Smooth muscle cell (in vitro differentiated cells): Measurements from ENCODE around the gene MCMBP. TPM values are rescaled to one million over a fixed set of nuclear protein-coding genes. Genes with fewer than 3 reads are reported as not detected.
"Not testable (repeated sequence)": the region's sequence is repeated elsewhere in the genome, so short reads cannot be mapped to it uniquely, and the experiment has no call there.

Experiments
- DNase-seq: peaks from one replicate; lab custom pipeline; 2025; ENCODE audit not compliant: unreplicated experiment; lab: John Stamatoyannopoulos, UW
- H2AFZ ChIP-seq: fragments of 200-600 bp; sonication (generic); 2 replicates; pipeline ENCODE4 v1.6.0; 2016; ENCODE audit warnings: antibody characterized with exemption, low read depth, mild to moderate bottlenecking
- H3F3A ChIP-seq: fragments of 200-600 bp; sonication (generic); 2 replicates; pipeline ENCODE4 v1.6.0; 2017; ENCODE audit warnings: antibody characterized with exemption, low read depth
- H3K27ac ChIP-seq: fragments of 200-600 bp; sonication (generic); 2 replicates; pipeline ENCODE4 v1.5.1; 2016; ENCODE audit warnings: low read depth, mild to moderate bottlenecking
- H3K27me3 ChIP-seq: fragments of 200-600 bp; sonication (generic); 2 replicates; pipeline ENCODE4 v1.6.1; 2016; ENCODE audit warnings: low read depth, mild to moderate bottlenecking
- H3K36me3 ChIP-seq: fragments of 200-600 bp; sonication (generic); 2 replicates; pipeline ENCODE4 v1.5.1; 2016; ENCODE audit warnings: low read depth
- H3K4me1 ChIP-seq: fragments of 200-600 bp; sonication (generic); 2 replicates; pipeline ENCODE4 v1.5.1; 2016; ENCODE audit warnings: low read depth
- H3K4me2 ChIP-seq: fragments of 200-600 bp; sonication (generic); 2 replicates; pipeline ENCODE4 v1.6.0; 2016; ENCODE audit warnings: mild to moderate bottlenecking
- H3K4me3 ChIP-seq: fragments of 200-600 bp; sonication (generic); 2 replicates; pipeline ENCODE4 v1.5.1; 2016; ENCODE audit warnings: mild to moderate bottlenecking
- H3K79me2 ChIP-seq: fragments of 200-600 bp; sonication (generic); 2 replicates; pipeline ENCODE4 v1.6.0; 2016; ENCODE audit warnings: low read depth, mild to moderate bottlenecking
- H3K9ac ChIP-seq: fragments of 200-600 bp; sonication (generic); 2 replicates; pipeline ENCODE4 v1.6.0; 2016; ENCODE audit warnings: low read depth
- H3K9me3 ChIP-seq: fragments of 200-600 bp; sonication (generic); replicated peaks from 2 replicates; pipeline ENCODE4 v1.5.1; 2016; ENCODE audit warnings: low read depth
- H4K20me1 ChIP-seq: fragments of 200-600 bp; sonication (generic); 2 replicates; pipeline ENCODE4 v1.6.0; 2016; ENCODE audit warnings: low read depth
- CTCF ChIP-seq: fragments of 200-600 bp; sonication (generic); IDR thresholded peaks from 2 replicates; pipeline ENCODE4 v1.5.1; 2017; ENCODE audit warnings: borderline replicate concordance, mild to moderate bottlenecking, antibody characterized with exemption; ENCODE audit not compliant: insufficient read depth, poor library complexity, severe bottlenecking
- WGBS: methylation state at CpG from one replicate; pipeline ENCODE4 v1.1.7; 2016; ENCODE audit warnings: low lambda C conversion rate; 5-methylcytosine and 5-hydroxymethylcytosine counted together
- polyA plus RNA-seq: library from polyadenylated mRNA; unstranded; fragments of >200 nt; fragmentation: Nextera tagmentation; extraction: Ambion mirVana; gene quantifications from 2 replicates; pipeline ENCODE4 v1.2.1, GENCODE V29; 2016
- total RNA-seq: library from RNA; depleted of rRNA; stranded (reverse); fragments of >200 nt; gene quantifications from 2 replicates; pipeline ENCODE4 v1.2.3, GENCODE V29; 2014

MCMBP gene
- total and polyA plus RNA-seq, 2 experiments from 2014 or later = 42.5 to 57.4 TPM

DNA sequence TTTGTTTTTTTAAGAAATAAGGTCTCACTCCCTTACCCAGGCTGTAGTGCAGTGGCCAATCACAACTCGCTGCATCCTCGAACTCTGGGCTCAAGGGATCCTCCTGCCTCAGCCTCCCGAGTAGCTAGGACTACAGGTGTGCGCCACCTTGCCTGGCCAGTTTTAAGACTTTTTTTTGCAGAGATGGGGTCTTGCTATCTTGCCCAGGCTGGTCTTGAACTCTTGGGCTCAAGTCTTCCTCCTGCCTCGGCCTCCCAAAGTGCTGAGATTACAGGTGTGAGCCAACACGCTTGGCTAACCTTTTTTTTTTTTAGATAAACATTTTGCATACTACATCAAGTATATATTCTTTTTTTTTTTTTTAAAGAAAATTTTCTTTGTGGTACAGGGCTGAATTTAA, 38.0 kb upstream of the MCMBP start:
- Histone ChIP-seq H3K79me2 (peaks cover 3% of the 10 kb centered on the region), H3K4me1 (no peaks in the 10 kb centered on the region), H3F3A (no peaks in the 10 kb centered on the region), H4K20me1 (no peaks in the 10 kb centered on the region), H3K27ac (no peak overlapping the region), H3K9me3 (no peaks in the 10 kb centered on the region), H3K36me3 (peaks cover 5% of the 10 kb centered on the region), H3K27me3 (no peaks in the 10 kb centered on the region), H3K9ac (no peak overlapping the region), H2AFZ (no peak overlapping the region), H3K4me3 (no peak overlapping the region), H3K4me2 (no peak overlapping the region)
- no peak for TF ChIP-seq CTCF
- WGBS = 96% methylated on average over 6 of the region's 6 CpGs
- DNase-seq = no peak

GRCh38 chr10:119908166-119908565, 35.5 kb upstream of the MCMBP start:
- DNase-seq = no peak
- no peak overlapping the region for H3K9ac ChIP-seq
- H3F3A ChIP-seq = no peaks in the 10 kb centered on the region
- H3K4me1 ChIP-seq = no peaks in the 10 kb centered on the region
- TF ChIP-seq CTCF = no peak
- peaks cover 19% of the 10 kb centered on the region for H4K20me1 ChIP-seq
- H3K79me2 ChIP-seq = peaks cover 8% of the 10 kb centered on the region
- no peaks in the 10 kb centered on the region for H3K27me3 ChIP-seq
- H3K4me2 ChIP-seq = no peak overlapping the region
- peaks cover 14% of the 10 kb centered on the region for H3K36me3 ChIP-seq
- H3K4me3 ChIP-seq = no peak overlapping the region
- H3K27ac ChIP-seq = no peak overlapping the region
- H3K9me3 ChIP-seq = no peaks in the 10 kb centered on the region
- H2AFZ ChIP-seq = no peak overlapping the region

GRCh38 chr10:119907695-119908094, 35.1 kb upstream of the MCMBP start:
- H3K4me1 ChIP-seq, H3K9ac ChIP-seq, H3K4me2 ChIP-seq, H3K27me3 ChIP-seq, DNase-seq, H3F3A ChIP-seq, H3K4me3 ChIP-seq, H3K27ac ChIP-seq, H2AFZ ChIP-seq, H3K9me3 ChIP-seq: not testable (repeated sequence)
- Histone ChIP-seq H4K20me1 (peaks cover 24% of the 10 kb centered on the region), H3K79me2 (peaks cover 11% of the 10 kb centered on the region), H3K36me3 (peaks cover 17% of the 10 kb centered on the region)
- 98% methylated on average over 7 of the region's 7 CpGs for WGBS

DNA sequence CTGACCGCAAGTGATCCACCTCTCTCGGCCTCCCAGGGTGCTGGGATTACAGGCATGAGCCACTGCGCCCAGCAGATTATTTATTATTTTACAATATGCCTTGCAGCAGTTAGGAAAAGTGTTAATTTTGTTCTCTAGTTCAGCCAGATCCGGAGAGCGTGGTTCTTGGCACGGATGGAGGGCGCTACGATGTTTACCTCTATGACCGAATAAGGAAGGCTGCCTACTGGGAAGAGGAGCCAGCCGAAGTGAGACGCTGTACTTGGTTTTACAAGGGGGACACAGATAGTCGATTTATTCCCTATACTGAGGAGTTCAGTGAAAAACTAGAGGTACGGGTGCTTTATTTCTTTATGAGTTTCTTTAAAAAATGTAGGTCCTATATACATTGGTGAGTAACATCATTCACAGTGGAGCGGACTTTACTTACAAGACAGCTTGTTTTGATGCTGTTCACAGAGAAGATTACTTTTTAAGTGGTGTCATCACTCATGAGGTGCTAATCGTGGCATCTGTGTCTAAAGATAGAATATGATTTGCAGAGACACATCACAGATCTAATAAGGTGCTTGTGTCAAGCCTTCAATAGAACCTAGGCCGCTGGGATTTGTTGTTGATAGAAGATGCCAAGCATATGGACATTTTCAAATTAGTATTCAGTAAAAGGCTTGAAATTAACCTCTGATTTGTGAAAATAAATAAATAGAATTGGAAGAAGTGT, 31.5 kb upstream of the MCMBP start:
- H3K4me3 ChIP-seq = no peak overlapping the region
- no peak overlapping the region for H3K27ac ChIP-seq
- 93% methylated on average over 16 of the region's 16 CpGs for WGBS
- peaks cover 17% of the 10 kb centered on the region for H3K36me3 ChIP-seq
- H3K4me2 ChIP-seq = no peak overlapping the region
- H2AFZ ChIP-seq = no peak overlapping the region
- no peak overlapping the region for H3K9ac ChIP-seq
- no peak for TF ChIP-seq CTCF
- peaks cover 47% of the 10 kb centered on the region for H3K79me2 ChIP-seq
- no peaks in the 10 kb centered on the region for H3K9me3 ChIP-seq
- peaks cover 60% of the 10 kb centered on the region for H4K20me1 ChIP-seq
- H3K27me3 ChIP-seq = no peaks in the 10 kb centered on the region
- no peak for DNase-seq
- H3F3A ChIP-seq = no peaks in the 10 kb centered on the region
- H3K4me1 ChIP-seq = no peaks in the 10 kb centered on the region
